ENCODE data around the gene NKX1-2.

The NKX1-2 gene

GRCh38 chr10:124492266-124492665 lies 42.4 kb upstream of the NKX1-2 start:
- H3K27me3 ChIP-seq (ENCODE audit: insufficient read depth, low read length), result no peaks in the 10 kb centered on the region
- TF ChIP-seq CTCF (IDR thresholded peaks at IDR 0.05; ENCODE audit: low read length) (no peak), EZH2 (IDR thresholded peaks at IDR 0.05; ENCODE audit: borderline replicate concordance, low read length) (no peak)

DNA sequence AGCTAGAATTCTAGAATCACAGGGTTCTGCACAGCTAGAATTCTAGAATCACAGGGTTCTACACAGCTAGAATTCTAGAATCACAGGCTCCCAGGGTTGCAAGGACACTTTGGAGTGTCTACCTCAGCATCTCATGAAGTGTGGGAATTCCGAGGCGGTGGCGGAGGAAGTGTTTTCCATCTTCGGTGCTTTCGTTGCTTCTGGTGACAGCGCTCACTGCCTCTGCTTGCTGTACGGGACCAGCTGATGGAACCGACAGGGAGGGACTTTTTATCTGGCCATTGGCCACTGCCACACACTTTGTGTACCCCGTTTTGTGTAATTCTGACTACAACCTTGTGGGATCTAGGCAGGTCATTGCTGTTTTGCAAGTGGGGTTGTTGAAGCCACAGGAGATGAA lies 41.3 kb upstream of the NKX1-2 start:
- no peak overlapping the region for H3K4me2 ChIP-seq (ENCODE audit: low read length)
- TF ChIP-seq EZH2 (IDR thresholded peaks at IDR 0.05; ENCODE audit: borderline replicate concordance, low read length) (no peak), CTCF (IDR thresholded peaks at IDR 0.05; ENCODE audit: low read length) (no peak)

More at GRCh38 chr10:124492266-124492665, 42.4 kb upstream of the NKX1-2 start:
- Histone ChIP-seq H3K9me3 (ENCODE audit: low read length) (no peaks in the 10 kb centered on the region), H3K4me3 (ENCODE audit: low read depth, low read length, poor library complexity, severe bottlenecking) (no peak overlapping the region), H2AFZ (ENCODE audit: low read length) (no peak overlapping the region), H3K79me2 (ENCODE audit: insufficient read depth, low read length) (no peaks in the 10 kb centered on the region), H3K9me2 (ENCODE audit: low read depth, low read length) (no peaks in the 10 kb centered on the region), H3K27ac (ENCODE audit: low read depth, low read length, poor library complexity, severe bottlenecking) (no peak overlapping the region), H3K36me3 (ENCODE audit: insufficient read depth, low read length) (peaks cover 6% of the 10 kb centered on the region; the same call in 1 of the 2 replicates), H4K20me1 (ENCODE audit: insufficient read depth, low read length) (no peaks in the 10 kb centered on the region), H3K4me1 (ENCODE audit: insufficient read depth, low read length, severe bottlenecking) (no peaks in the 10 kb centered on the region), H3K9ac (ENCODE audit: low read length) (no peak overlapping the region), H3K4me2 (ENCODE audit: low read length) (no peak overlapping the region), H3F3A (ENCODE audit: insufficient read depth, low read length) (no peaks in the 10 kb centered on the region)

GRCh38 chr10:124486635-124487034 lies 36.8 kb upstream of the NKX1-2 start:
- TF ChIP-seq EZH2 (IDR thresholded peaks at IDR 0.05; ENCODE audit: borderline replicate concordance, low read length), result no peak
- no peak overlapping the region for H3K4me3 ChIP-seq (ENCODE audit: low read depth, low read length, poor library complexity, severe bottlenecking)
- H3K27ac ChIP-seq (ENCODE audit: low read depth, low read length, poor library complexity, severe bottlenecking), result no peak overlapping the region
- no peaks in the 10 kb centered on the region for H3K79me2 ChIP-seq (ENCODE audit: insufficient read depth, low read length)
- H3K9ac ChIP-seq (ENCODE audit: low read length), result no peak overlapping the region
- no peaks in the 10 kb centered on the region for H4K20me1 ChIP-seq (ENCODE audit: insufficient read depth, low read length)
- no peaks in the 10 kb centered on the region for H3K9me2 ChIP-seq (ENCODE audit: low read depth, low read length)
- H3K4me2 ChIP-seq (ENCODE audit: low read length), result no peak overlapping the region
- H3K27me3 ChIP-seq (ENCODE audit: insufficient read depth, low read length), result no peaks in the 10 kb centered on the region
- peaks cover 5% of the 10 kb centered on the region for H3K9me3 ChIP-seq (ENCODE audit: low read length)
- no peaks in the 10 kb centered on the region; the same call in 1 of the 2 replicates for H3K36me3 ChIP-seq (ENCODE audit: insufficient read depth, low read length)
- H3F3A ChIP-seq (ENCODE audit: insufficient read depth, low read length), result no peaks in the 10 kb centered on the region
- H2AFZ ChIP-seq (ENCODE audit: low read length), result no peak overlapping the region
- H3K4me1 ChIP-seq (ENCODE audit: insufficient read depth, low read length, severe bottlenecking), result no peaks in the 10 kb centered on the region

More for the DNA sequence above, 41.3 kb upstream of the NKX1-2 start:
- peaks cover 5% of the 10 kb centered on the region for H3K9me3 ChIP-seq (ENCODE audit: low read length)
- H3K27ac ChIP-seq (ENCODE audit: low read depth, low read length, poor library complexity, severe bottlenecking), result no peak overlapping the region
- no peak overlapping the region for H3K4me3 ChIP-seq (ENCODE audit: low read depth, low read length, poor library complexity, severe bottlenecking)
- H3K9me2 ChIP-seq (ENCODE audit: low read depth, low read length), result no peaks in the 10 kb centered on the region
- no peaks in the 10 kb centered on the region for H4K20me1 ChIP-seq (ENCODE audit: insufficient read depth, low read length)
- no peaks in the 10 kb centered on the region for H3K27me3 ChIP-seq (ENCODE audit: insufficient read depth, low read length)
- no peaks in the 10 kb centered on the region for H3F3A ChIP-seq (ENCODE audit: insufficient read depth, low read length)
- no peak overlapping the region for H3K9ac ChIP-seq (ENCODE audit: low read length)
- H3K4me1 ChIP-seq (ENCODE audit: insufficient read depth, low read length, severe bottlenecking), result no peaks in the 10 kb centered on the region
- H3K36me3 ChIP-seq (ENCODE audit: insufficient read depth, low read length), result peaks cover 6% of the 10 kb centered on the region
- no peaks in the 10 kb centered on the region for H3K79me2 ChIP-seq (ENCODE audit: insufficient read depth, low read length)
- H2AFZ ChIP-seq (ENCODE audit: low read length), result no peak overlapping the region

DNA sequence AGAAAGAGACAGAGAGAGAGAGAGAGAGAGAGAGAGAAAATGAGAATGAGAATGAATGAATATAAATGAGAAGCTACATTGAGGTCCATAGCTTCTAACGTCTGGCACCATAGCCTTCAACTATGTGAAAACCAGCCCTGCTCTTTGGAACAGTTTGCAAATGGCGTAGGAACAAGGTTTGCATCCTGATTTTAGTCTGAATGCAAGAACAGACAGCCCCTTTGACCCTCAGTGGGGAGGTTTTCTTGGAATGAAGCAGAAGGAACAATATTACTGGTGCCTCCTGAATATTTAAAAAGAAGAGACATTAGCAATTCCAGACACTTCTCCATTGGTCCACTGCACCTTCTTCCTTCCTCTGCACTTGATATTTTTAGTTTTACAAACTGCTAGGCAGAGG lies 34.8 kb upstream of the NKX1-2 start:
- peaks cover 5% of the 10 kb centered on the region for H3K9me3 ChIP-seq (ENCODE audit: low read length)
- no peak for TF ChIP-seq CTCF (IDR thresholded peaks at IDR 0.05; ENCODE audit: low read length)
- TF ChIP-seq EZH2 (IDR thresholded peaks at IDR 0.05; ENCODE audit: borderline replicate concordance, low read length), result no peak
- H3K4me1 ChIP-seq (ENCODE audit: insufficient read depth, low read length, severe bottlenecking), result no peaks in the 10 kb centered on the region
- no peaks in the 10 kb centered on the region for H3F3A ChIP-seq (ENCODE audit: insufficient read depth, low read length)
- no peaks in the 10 kb centered on the region for H3K79me2 ChIP-seq (ENCODE audit: insufficient read depth, low read length)
- no peak overlapping the region for H3K9ac ChIP-seq (ENCODE audit: low read length)
- no peak overlapping the region for H3K27ac ChIP-seq (ENCODE audit: low read depth, low read length, poor library complexity, severe bottlenecking)
- no peak overlapping the region for H2AFZ ChIP-seq (ENCODE audit: low read length)
- no peaks in the 10 kb centered on the region for H3K27me3 ChIP-seq (ENCODE audit: insufficient read depth, low read length)
- no peaks in the 10 kb centered on the region for H4K20me1 ChIP-seq (ENCODE audit: insufficient read depth, low read length)
- no peak overlapping the region for H3K4me2 ChIP-seq (ENCODE audit: low read length)
- no peaks in the 10 kb centered on the region for H3K9me2 ChIP-seq (ENCODE audit: low read depth, low read length)
- H3K4me3 ChIP-seq (ENCODE audit: low read depth, low read length, poor library complexity, severe bottlenecking), result no peak overlapping the region
- H3K36me3 ChIP-seq (ENCODE audit: insufficient read depth, low read length), result no peaks in the 10 kb centered on the region; the same call in 1 of the 2 replicates

All from OCI-LY1 (cell line).